GM13976 (cell line): ENCODE data around the gene HMX1.

ENCODE experiments used
- DNase-seq: peaks from one replicate; pipeline ENCODE4 v3.0.0; 2012; ENCODE audit warnings: low spot score
- in situ Hi-C: fragments of 300-500 bp; cut with MboI; formaldehyde crosslinking; loops from one replicate; pipeline ENCODE4 v1.12.0; 2022; ENCODE audit warnings: low sequenced_read_pairs, mixed read lengths, inconsistent platforms; ENCODE audit not compliant: unreplicated experiment
- TF ChIP-seq, protein P1 (sequence below): IDR thresholded peaks from 2 replicates; pipeline ENCODE4 v1.5.1; 2012; ENCODE audit warnings: borderline replicate concordance, mild to moderate bottlenecking; ENCODE audit not compliant: insufficient read depth; ENCODE audit errors: extremely low read depth, missing control alignments, control extremely low read depth

Gene HMX1

DNA sequence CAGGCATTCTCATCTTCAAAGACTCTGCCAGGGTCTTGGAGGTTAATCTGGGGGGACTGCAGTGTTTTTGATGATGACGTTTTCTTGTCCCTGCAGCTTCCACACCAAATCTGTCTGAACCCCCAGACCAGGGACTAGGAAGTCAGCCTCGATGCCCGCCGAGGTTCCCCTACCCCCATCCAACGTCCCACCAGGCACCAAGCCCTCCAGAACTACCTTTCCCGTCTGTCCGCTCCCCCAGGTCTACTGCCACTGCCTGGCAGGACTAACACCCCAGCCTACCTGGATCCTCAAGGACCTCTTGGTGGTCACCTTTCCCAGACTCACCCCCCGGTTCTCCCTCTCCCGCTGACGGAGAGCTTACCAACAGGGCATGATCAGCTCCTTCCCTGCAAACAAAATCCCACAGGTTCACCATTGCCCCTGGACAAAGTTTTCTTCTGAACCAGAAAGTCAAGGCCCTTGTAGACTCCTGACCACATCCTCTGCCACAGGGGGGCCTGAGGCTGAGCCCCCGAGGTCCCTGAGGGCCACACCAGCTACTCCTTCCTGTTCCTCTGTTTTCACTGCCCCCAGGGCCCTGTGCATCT, 40.9 kb downstream of the HMX1 start:
- no peak for DNase-seq
- TF ChIP-seq, protein P1, sequence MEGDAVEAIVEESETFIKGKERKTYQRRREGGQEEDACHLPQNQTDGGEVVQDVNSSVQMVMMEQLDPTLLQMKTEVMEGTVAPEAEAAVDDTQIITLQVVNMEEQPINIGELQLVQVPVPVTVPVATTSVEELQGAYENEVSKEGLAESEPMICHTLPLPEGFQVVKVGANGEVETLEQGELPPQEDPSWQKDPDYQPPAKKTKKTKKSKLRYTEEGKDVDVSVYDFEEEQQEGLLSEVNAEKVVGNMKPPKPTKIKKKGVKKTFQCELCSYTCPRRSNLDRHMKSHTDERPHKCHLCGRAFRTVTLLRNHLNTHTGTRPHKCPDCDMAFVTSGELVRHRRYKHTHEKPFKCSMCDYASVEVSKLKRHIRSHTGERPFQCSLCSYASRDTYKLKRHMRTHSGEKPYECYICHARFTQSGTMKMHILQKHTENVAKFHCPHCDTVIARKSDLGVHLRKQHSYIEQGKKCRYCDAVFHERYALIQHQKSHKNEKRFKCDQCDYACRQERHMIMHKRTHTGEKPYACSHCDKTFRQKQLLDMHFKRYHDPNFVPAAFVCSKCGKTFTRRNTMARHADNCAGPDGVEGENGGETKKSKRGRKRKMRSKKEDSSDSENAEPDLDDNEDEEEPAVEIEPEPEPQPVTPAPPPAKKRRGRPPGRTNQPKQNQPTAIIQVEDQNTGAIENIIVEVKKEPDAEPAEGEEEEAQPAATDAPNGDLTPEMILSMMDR: no peak
- in situ Hi-C loops: no loop called here

DNA sequence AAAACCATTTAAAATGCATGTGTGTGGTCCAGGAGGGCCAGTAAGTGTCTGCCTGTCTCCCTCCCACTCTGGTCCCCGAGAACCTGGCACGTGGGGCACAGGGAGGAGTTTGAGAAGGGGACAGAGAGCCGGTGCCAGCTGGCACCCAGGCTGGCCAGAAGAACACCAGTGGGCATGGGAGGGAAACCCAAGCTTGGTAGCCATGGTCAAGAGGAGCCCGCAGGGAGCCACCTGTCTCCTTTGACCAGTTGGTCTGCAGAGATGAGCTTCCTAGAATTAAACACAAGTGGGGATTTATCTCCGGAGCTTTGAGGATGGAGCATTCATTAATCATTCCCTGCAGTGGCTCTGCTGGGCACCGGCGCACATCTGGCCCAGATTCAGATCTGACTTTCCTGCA, 41.6 kb downstream of the HMX1 start:
- TF ChIP-seq, protein P1: no peak
- in situ Hi-C loops: no loop called here
- no peak for DNase-seq

DNA sequence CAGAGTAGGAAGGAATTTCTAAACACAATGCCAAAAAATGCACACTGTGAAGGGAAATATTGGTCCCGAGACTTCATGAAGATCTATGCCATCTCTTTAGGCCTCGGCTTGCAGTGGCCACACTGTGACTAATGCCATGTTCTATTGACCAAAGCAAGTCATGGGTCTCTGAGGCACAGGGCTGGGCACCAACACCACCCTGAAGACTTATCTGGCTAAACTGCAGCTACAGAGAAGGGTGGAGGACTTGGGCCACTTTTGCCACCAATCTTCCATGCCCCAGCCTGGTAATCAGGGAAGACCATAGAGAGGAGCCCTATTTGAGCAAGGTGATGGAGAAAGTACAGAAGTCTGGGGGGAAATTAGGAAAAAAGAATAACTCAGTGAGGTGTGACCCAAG, 42.1 kb downstream of the HMX1 start:
- TF ChIP-seq, protein P1: no peak
- in situ Hi-C loops: no loop called here
- DNase-seq: no peak

DNA sequence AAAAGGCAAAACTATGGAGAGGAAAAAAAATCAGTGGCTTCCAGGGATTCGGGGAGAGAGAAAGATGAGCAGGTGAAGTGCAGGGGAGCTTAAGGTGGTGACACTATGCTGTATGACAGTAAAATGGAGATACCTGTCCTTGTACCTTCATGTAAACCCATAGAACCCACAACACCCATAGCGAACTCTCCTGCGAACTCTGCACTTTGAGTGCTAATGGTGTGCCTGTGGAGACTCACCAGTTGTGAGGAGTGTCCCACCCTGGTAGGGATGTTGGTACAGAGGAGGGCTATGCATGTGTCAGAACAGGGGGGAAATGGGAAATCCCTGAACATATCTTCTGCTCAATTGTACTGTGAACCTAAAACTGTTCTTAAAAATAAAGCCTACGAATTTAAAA, 42.8 kb downstream of the HMX1 start:
- in situ Hi-C loops: no loop called here
- TF ChIP-seq, protein P1: no peak
- no peak for DNase-seq

DNA sequence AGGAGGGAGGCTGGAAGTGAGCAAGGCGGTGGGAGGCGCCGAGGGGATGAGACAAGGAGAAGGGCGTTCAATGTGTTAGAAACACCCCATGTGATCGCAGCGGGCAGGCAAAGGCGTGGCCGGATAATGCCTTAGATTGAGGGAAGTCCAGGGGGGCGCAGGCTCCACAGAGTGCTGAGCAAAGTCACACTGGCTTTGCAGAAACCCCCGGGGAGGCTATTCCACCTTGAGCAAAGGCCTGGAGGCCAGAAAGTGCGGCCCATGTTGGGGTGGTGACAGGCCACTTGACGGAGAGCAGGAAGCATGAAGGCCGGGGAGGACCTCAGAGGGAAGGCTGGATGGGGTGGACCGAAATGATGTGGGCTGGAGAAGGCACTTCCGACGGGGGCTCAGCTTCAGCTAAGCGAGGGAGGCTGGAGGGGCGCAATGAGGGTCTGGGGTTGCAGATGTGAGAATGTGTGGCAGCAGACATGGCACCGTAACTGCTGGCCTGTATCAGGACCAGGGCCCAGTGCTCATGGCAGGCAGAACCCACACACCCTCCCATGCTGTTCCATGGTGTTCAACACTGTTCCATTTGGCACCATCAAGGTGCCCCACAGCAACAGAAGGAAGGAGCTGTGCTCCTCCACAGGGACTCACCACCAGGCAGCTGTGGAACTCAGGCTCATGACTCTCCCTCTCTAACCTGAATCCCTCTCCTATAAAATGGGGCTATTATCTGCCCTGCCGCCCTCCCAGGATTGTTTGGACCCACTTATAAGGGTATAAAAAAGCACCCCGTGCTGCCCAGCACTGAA, 50.3 kb downstream of the HMX1 start:
- TF ChIP-seq, protein P1: no peak
- DNase-seq: no peak
- in situ Hi-C loops: no loop called here

DNA sequence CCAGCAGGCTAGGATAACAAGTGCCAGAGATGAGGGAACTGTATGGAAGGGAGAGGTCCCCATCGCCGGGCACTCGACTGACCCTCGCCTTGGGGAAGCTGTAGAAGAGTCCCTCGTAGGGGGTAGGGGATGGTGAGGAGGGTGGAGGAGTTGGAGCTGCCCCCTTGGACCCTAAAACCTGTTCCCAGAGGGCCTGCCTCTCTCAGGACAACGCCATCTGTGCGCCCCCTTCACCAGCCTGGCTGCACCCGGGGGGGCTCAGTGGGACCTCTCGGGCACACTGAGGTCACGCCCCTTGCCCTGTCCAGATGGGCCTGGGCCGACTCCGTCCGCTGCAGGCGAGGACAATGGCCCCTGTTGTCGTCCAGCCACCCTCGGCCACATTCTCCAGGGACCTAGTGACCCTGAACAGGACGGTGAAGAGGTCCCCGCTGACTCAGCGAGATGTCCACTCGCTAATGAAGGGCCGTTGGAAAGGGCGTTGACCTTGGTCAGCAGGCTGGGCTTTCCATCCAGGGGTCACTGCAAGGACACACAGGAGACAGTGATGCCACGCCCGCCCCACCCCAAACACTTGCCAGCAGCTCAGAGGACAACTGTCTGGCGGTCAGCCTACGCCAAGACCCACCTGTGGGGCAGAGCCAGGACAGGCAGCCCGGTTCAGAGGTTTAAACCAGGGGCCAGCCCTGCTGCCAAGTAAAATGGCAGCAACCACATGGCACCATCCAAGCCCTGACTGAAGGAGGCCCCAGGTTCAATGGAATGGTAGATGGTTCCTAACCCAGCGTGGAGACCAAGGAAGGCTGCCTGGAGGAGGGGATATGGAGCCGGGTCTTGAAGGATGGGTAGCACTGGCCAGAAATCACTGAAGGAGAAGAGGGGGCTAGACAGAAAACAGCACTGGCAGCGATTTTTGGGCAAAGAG, 51.2 kb downstream of the HMX1 start:
- peak; percentile 15 for DNase-seq
- in situ Hi-C loops: no loop called here
- TF ChIP-seq, protein P1: no peak
